GM08714 (cell line): ENCODE results near the gene KCNIP4.

Experiments used
- H3K4me3 ChIP-seq: fragments of 200-500 bp; sonication (Bioruptor generic); 2 replicates; pipeline ENCODE4 v1.5.1; 2014; ENCODE audit warnings: mild to moderate bottlenecking, low read length, inconsistent platforms
- ZNF274 ChIP-seq: IDR thresholded peaks from 2 replicates; pipeline ENCODE4 v1.6.1; 2012; ENCODE audit warnings: mild to moderate bottlenecking, low read depth, low read length

The KCNIP4 gene

GRCh38 chr4:21181716-21182115 lies 766.9 kb downstream of the KCNIP4 start:
- H3K4me3 ChIP-seq: no peak overlapping the region
- no peak for TF ChIP-seq ZNF274

- TF ChIP-seq ZNF274: no peak
- H3K4me3 ChIP-seq: no peak overlapping the region
These were observed 770.7 kb downstream of the KCNIP4 start for GRCh38 chr4:21177871-21178270.

- H3K4me3 ChIP-seq: no peak overlapping the region
- no peak for TF ChIP-seq ZNF274
These were observed 771.5 kb downstream of the KCNIP4 start for GRCh38 chr4:21177092-21177491.

- TF ChIP-seq ZNF274: no peak
- no peak overlapping the region for H3K4me3 ChIP-seq
These were observed 780.9 kb downstream of the KCNIP4 start for GRCh38 chr4:21167711-21168110.

GRCh38 chr4:21155367-21155766 lies 793.2 kb downstream of the KCNIP4 start:
- no peak for TF ChIP-seq ZNF274
- H3K4me3 ChIP-seq: no peak overlapping the region

GRCh38 chr4:21139327-21139726 lies 809.2 kb downstream of the KCNIP4 start:
- no peak for TF ChIP-seq ZNF274
- no peak overlapping the region for H3K4me3 ChIP-seq

- TF ChIP-seq ZNF274: no peak
These were observed 812.4 kb downstream of the KCNIP4 start for GRCh38 chr4:21136051-21136630.

DNA sequence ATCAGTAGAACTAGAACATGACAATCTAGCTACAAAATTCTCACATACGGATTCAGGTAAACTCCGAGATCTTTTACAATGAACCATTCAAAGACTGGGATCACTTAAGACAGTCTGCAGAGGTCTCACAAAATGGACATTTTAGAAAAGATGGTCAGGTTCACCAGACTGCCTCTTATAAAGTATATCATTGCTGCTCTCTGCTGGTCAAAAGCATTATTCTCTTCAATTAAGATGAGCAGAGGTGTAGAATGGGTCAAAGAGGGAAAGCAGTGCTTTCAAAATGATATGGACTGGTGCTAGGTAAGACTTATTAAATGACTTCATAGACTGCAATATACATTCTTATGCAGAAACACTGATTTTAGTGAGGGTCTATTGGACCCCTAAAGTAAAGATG lies 813.6 kb downstream of the KCNIP4 start:
- TF ChIP-seq ZNF274: no peak
- H3K4me3 ChIP-seq: no peak overlapping the region

More at GRCh38 chr4:21136051-21136630, 812.4 kb downstream of the KCNIP4 start:
- no peak overlapping the region for H3K4me3 ChIP-seq

DNA sequence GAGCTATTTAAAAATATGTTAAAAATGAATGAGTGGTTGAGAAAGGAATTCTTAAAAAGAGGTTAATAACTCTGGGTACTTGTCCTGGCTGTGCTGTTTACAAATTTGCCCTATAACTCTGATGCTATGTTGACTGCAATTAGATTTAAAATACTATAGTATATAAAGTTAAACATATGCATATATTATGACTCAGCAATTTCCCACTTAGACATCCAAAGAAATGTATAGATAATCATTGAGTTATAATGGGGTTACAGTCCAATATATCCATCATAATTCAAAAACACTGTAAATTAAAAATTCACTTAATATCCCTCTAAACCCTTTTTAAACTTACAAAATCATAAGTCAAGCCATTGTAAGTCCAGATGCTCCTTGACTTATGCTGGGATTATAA lies 818.0 kb downstream of the KCNIP4 start:
- no peak overlapping the region for H3K4me3 ChIP-seq
- TF ChIP-seq ZNF274: no peak

DNA sequence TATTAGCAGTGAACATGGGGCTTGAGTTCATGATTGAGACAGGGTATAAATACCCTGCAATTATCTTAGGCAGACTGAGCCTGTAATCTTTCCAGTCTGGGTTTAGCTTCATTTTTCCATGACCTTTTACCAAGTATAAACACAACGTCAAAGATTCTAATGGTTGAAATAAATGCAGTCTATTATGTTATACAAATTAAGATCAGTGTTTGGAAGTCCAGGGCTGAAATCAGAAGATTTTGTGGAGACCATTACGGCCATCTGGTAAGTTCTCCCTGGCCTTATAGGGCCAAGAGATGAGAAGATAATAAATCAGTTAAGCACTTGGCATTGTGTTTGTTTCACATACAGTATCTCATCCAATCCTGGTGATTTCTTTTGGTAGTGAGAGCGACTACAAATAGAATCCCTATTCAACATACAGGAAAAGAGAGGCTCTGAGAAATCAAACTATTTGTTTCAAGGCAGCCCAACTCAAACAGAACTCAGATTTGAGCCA lies 822.5 kb downstream of the KCNIP4 start:
- H3K4me3 ChIP-seq: no peak overlapping the region
- no peak for TF ChIP-seq ZNF274

DNA sequence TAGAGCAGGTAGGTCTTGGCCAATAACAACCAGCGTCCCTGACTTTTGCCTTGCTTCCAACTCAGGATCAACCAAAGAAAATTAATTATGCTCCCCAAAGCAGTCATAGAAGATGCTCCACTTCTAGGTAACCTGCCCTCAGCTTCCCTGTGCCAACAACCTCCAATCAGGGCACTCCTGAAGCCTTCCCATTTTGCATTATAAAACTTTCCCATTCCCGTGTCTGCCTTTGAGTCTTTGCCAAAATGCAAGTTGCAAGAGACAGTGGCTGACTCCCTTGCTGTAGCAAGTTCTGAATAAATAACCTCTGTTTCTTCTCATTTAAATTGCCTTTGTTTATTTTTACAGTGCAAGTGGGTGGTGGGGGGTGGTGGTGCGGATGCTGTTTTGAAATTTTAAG lies 830.3 kb downstream of the KCNIP4 start:
- no peak for TF ChIP-seq ZNF274
- no peak overlapping the region for H3K4me3 ChIP-seq

DNA sequence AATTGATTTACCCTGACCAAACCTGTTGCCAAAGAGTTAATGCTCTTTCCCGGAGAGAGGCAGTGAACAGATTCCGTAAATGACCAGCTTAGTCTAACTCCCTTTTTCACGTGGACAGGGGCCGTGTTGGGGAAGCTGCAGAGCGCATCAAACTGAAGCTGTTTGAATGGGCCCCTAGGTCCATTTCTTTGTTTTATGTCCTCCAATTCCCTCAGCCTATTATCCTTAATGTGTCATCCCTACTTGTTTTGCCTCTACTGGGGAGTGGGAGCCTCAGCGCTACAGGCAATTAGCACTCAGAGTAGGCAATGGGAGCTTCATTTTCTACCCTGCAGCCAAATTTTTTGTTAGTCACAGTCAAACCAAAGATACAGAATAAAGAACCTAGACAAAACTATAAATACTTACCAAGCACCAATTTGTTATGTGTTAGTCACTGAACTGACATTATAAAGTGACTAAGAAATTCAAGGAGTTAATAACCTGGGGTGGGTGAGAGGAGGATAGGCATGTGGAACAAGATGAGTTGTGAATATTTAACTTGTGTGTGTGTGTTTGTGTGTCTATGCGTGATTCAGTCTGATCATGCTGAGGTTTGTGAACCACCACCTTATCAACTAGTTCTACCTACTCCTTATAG lies 830.9 kb downstream of the KCNIP4 start:
- no peak for TF ChIP-seq ZNF274
- H3K4me3 ChIP-seq: no peak overlapping the region

GRCh38 chr4:21113496-21114223 lies 834.9 kb downstream of the KCNIP4 start:
- no peak overlapping the region for H3K4me3 ChIP-seq
- TF ChIP-seq ZNF274: no peak

- no peak overlapping the region for H3K4me3 ChIP-seq
- no peak for TF ChIP-seq ZNF274
These were observed 845.9 kb downstream of the KCNIP4 start for GRCh38 chr4:21102667-21103066.

GRCh38 chr4:21097865-21098264 lies 850.7 kb downstream of the KCNIP4 start:
- no peak overlapping the region for H3K4me3 ChIP-seq

DNA sequence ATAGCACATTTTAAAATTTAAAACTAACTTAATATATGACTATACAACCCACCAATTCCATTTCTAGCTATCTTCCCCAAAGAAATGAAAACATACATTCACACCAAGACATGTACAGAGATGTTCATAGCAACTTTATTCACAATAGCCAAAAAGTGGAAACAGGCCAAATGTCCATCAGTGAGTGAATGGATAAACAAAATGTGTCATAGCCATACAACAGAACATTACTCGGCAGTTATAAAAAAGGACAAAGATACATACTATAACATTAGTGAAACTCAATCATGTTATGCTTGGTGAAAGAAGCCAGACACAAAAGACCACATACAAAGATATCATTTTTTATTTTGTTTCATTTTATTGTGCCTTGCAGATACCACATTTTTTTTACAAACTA lies 851.5 kb downstream of the KCNIP4 start:
- no peak for TF ChIP-seq ZNF274
- no peak overlapping the region for H3K4me3 ChIP-seq

More at GRCh38 chr4:21097865-21098264, 850.7 kb downstream of the KCNIP4 start:
- no peak for TF ChIP-seq ZNF274
